ENCODE measurements around the gene COQ9. TPM values are rescaled to one million over a fixed set of nuclear protein-coding genes. Genes with fewer than 3 reads are reported as not detected.
A peak's percentile ranks its signal among the peaks of the same experiment; 100 is the strongest.

Gene COQ9
- total RNA-seq, 2 donors from 2014 or later, result 34.5 to 38.2 TPM

- TF ChIP-seq, protein P1, sequence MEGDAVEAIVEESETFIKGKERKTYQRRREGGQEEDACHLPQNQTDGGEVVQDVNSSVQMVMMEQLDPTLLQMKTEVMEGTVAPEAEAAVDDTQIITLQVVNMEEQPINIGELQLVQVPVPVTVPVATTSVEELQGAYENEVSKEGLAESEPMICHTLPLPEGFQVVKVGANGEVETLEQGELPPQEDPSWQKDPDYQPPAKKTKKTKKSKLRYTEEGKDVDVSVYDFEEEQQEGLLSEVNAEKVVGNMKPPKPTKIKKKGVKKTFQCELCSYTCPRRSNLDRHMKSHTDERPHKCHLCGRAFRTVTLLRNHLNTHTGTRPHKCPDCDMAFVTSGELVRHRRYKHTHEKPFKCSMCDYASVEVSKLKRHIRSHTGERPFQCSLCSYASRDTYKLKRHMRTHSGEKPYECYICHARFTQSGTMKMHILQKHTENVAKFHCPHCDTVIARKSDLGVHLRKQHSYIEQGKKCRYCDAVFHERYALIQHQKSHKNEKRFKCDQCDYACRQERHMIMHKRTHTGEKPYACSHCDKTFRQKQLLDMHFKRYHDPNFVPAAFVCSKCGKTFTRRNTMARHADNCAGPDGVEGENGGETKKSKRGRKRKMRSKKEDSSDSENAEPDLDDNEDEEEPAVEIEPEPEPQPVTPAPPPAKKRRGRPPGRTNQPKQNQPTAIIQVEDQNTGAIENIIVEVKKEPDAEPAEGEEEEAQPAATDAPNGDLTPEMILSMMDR (conservative IDR thresholded peaks at IDR 0.05), result no peak
- H3K9ac ChIP-seq (ENCODE audit: extremely low read depth, low read length, poor library complexity, severe bottlenecking), result no peak overlapping the region
- no peaks in the 10 kb centered on the region for H3K4me1 ChIP-seq (ENCODE audit: control insufficient read depth, insufficient read depth, low read length)
- no peak overlapping the region for H3K4me3 Mint-ChIP-seq
- H3K9me3 ChIP-seq (ENCODE audit: control insufficient read depth, low read length), result no peaks in the 10 kb centered on the region
- H3K9me3 Mint-ChIP-seq, result no peaks in the 10 kb centered on the region
- peak overlapping the region; percentile 60 for H3K27ac ChIP-seq (ENCODE audit: low read depth, low read length)
- H3K4me3 ChIP-seq (ENCODE audit: low read length), result no peak overlapping the region
- H3K36me3 Mint-ChIP-seq (ENCODE audit: low read depth), result peaks cover 3% of the 10 kb centered on the region
- 69 to 77% methylated on average over 6 to 13 of the region's 13 CpGs for WGBS, 2 experiments (ENCODE audit: insufficient coverage in 1 of 2, insufficient read length in 1 of 2)
- H3K27me3 ChIP-seq (ENCODE audit: control insufficient read depth, insufficient read depth, low read length, poor library complexity, severe bottlenecking), result no peaks in the 10 kb centered on the region
- H3K27me3 Mint-ChIP-seq (ENCODE audit: insufficient read depth), result no peaks in the 10 kb centered on the region
- peaks cover 15% of the 10 kb centered on the region for H3K4me1 Mint-ChIP-seq
- no peaks in the 10 kb centered on the region for H3K36me3 ChIP-seq (ENCODE audit: control insufficient read depth, insufficient read depth, low read length)
- no peak overlapping the region for H3K27ac Mint-ChIP-seq
- DNase-seq, result no peak
Measured at GRCh38 chr16:57507136-57508034, 60.1 kb downstream of the COQ9 start.

- no peaks in the 10 kb centered on the region for H3K9me3 Mint-ChIP-seq
- peaks cover 13% of the 10 kb centered on the region for H3K4me1 Mint-ChIP-seq
- peaks cover 3% of the 10 kb centered on the region for H3K36me3 Mint-ChIP-seq (ENCODE audit: low read depth)
- Histone ChIP-seq H3K27me3 (ENCODE audit: control insufficient read depth, insufficient read depth, low read length, poor library complexity, severe bottlenecking) (no peaks in the 10 kb centered on the region), H3K9ac (ENCODE audit: extremely low read depth, low read length, poor library complexity, severe bottlenecking) (no peak overlapping the region), H3K9me3 (ENCODE audit: control insufficient read depth, low read length) (no peaks in the 10 kb centered on the region), H3K36me3 (ENCODE audit: control insufficient read depth, insufficient read depth, low read length) (no peaks in the 10 kb centered on the region), H3K4me1 (ENCODE audit: control insufficient read depth, insufficient read depth, low read length) (no peaks in the 10 kb centered on the region), H3K27ac (ENCODE audit: low read depth, low read length) (no peak overlapping the region), H3K4me3 (ENCODE audit: low read length) (no peak overlapping the region)
- no peaks in the 10 kb centered on the region for H3K27me3 Mint-ChIP-seq (ENCODE audit: insufficient read depth)
- H3K27ac Mint-ChIP-seq, result no peak overlapping the region
- TF ChIP-seq, protein P1 (conservative IDR thresholded peaks at IDR 0.05), result no peak
- DNase-seq, result no peak
- 72% methylated on average over 3 of the region's 3 CpGs; no CpG with 5 or more reads in 1 of the 2 experiments for whole genome bisulfite sequencing, 2 experiments (ENCODE audit: insufficient coverage in 1 of 2, insufficient read length in 1 of 2)
- H3K4me3 Mint-ChIP-seq, result no peak overlapping the region
Measured at GRCh38 chr16:57508035-57508425, 60.8 kb downstream of the COQ9 start.

DNA sequence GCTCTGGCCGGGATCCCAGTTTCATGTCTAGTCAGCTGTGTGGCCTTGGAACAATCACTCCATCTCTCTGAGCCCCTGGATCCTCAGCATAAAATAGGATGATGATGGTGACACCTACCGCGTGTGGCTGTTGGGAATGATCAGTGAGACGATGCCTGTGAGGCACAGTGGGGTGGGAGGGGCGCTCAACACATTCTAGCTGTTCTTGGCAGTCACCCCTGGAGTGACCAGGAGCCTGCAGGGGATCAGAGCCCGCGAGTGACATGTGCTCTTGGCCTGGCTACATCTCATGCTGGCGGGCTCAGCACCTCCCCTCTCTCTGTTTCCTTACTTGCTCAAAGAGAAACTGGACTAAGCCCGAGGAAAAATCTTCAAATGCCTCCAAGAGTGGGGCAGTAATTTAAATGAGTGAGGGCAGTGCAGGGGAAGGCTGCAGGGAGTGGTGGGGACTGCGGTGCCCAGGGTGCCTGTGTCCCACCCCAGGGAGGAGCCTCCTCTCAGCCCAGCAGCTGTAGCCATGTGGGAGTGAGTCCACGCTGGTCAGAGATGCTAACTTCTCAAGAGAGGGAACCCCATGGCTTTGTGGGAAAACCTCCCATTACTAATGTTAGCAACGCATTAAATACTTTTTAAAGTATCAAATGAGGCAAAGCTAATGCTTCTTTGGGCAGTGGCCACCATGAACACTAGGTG, 62.1 kb downstream of the COQ9 start:
- no peaks in the 10 kb centered on the region for H3K36me3 ChIP-seq (ENCODE audit: control insufficient read depth, insufficient read depth, low read length)
- H3K4me3 ChIP-seq (ENCODE audit: low read length), result no peak overlapping the region
- 89 to 96% methylated on average over 10 to 12 of the region's 12 CpGs for WGBS, 2 experiments (ENCODE audit: insufficient coverage in 1 of 2, insufficient read length in 1 of 2)
- Mint-ChIP-seq H3K4me3 (no peak overlapping the region), H3K36me3 (ENCODE audit: low read depth) (peaks cover 6% of the 10 kb centered on the region), H3K4me1 (peaks cover 8% of the 10 kb centered on the region), H3K9me3 (no peaks in the 10 kb centered on the region), H3K27me3 (ENCODE audit: insufficient read depth) (no peaks in the 10 kb centered on the region), H3K27ac (peak overlapping the region; percentile 58)
- no peaks in the 10 kb centered on the region for H3K9me3 ChIP-seq (ENCODE audit: control insufficient read depth, low read length)
- peak overlapping the region; percentile 17 for H3K27ac ChIP-seq (ENCODE audit: low read depth, low read length)
- no peak for DNase-seq
- TF ChIP-seq, protein P1 (conservative IDR thresholded peaks at IDR 0.05), result no peak
- no peaks in the 10 kb centered on the region for H3K27me3 ChIP-seq (ENCODE audit: control insufficient read depth, insufficient read depth, low read length, poor library complexity, severe bottlenecking)
- H3K9ac ChIP-seq (ENCODE audit: extremely low read depth, low read length, poor library complexity, severe bottlenecking), result no peak overlapping the region
- H3K4me1 ChIP-seq (ENCODE audit: control insufficient read depth, insufficient read depth, low read length), result no peaks in the 10 kb centered on the region
